Omental fat pad (tissue), 4 donors: ENCODE measurements around the gene FAR1. TPM values are rescaled to one million over a fixed set of nuclear protein-coding genes. Genes with fewer than 3 reads are reported as not detected.

ENCODE experiments used
- ATAC-seq: fragments of 150-250 bp; one replicate; pipeline ENCODE4 v1.9.1; 2016; ENCODE audit warnings: mild to moderate bottlenecking, moderate library complexity; ENCODE audit not compliant: low FRiP score
- DNase-seq: peaks from one replicate; pipeline ENCODE4 v3.0.0-alpha.2; 2019; ENCODE audit warnings: low spot score
- small RNA-seq: library from RNA; depleted of rRNA; stranded (forward); fragments of <200 nt; gene quantifications from one replicate; pipeline ENCODE3, GENCODE V24; 2016
- total RNA-seq, 4 donors: library from RNA; depleted of rRNA; stranded (reverse); fragments of >200 nt; gene quantifications; one replicate each; pipeline ENCODE4 v1.1.0, GENCODE V29; 2016
- TF ChIP-seq, protein P1 (sequence below), 3 donors: fragments of 450-650 bp; IDR thresholded peaks; one replicate each; pipeline ENCODE4 v1.5.1; 2016 to 2017; ENCODE audit warnings: antibody characterized with exemption in 3 of 3, mild to moderate bottlenecking in 3 of 3, moderate library complexity in 2 of 3

Gene FAR1
- total RNA-seq, 4 donors from 2014 or later, result 35.4 to 56.8 (median 45.4) TPM

DNA sequence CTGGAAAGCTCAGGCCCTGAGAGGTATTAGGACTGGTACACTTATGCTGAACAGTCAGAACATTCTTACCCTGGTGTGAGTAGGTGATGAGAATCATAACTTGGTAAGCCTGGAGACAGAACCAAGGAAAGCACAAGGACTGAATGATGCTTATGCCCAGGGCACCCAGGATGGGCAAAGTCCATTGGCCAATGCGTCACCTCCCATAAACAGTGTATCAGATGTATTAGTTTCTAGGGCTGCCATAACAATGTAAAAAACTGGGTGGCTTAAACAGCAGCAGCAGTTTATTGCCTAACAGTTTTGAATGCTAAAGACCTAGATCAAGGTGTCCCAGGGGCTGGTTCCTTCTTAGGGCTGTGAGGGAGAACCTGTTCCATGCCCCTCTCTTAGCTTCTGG is 107.0 kb downstream of the FAR1 start:
- ATAC-seq (no peak), DNase-seq (no peak)
- TF ChIP-seq, protein P1, sequence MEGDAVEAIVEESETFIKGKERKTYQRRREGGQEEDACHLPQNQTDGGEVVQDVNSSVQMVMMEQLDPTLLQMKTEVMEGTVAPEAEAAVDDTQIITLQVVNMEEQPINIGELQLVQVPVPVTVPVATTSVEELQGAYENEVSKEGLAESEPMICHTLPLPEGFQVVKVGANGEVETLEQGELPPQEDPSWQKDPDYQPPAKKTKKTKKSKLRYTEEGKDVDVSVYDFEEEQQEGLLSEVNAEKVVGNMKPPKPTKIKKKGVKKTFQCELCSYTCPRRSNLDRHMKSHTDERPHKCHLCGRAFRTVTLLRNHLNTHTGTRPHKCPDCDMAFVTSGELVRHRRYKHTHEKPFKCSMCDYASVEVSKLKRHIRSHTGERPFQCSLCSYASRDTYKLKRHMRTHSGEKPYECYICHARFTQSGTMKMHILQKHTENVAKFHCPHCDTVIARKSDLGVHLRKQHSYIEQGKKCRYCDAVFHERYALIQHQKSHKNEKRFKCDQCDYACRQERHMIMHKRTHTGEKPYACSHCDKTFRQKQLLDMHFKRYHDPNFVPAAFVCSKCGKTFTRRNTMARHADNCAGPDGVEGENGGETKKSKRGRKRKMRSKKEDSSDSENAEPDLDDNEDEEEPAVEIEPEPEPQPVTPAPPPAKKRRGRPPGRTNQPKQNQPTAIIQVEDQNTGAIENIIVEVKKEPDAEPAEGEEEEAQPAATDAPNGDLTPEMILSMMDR (IDR thresholded peaks at IDR 0.05), result no peak

DNA sequence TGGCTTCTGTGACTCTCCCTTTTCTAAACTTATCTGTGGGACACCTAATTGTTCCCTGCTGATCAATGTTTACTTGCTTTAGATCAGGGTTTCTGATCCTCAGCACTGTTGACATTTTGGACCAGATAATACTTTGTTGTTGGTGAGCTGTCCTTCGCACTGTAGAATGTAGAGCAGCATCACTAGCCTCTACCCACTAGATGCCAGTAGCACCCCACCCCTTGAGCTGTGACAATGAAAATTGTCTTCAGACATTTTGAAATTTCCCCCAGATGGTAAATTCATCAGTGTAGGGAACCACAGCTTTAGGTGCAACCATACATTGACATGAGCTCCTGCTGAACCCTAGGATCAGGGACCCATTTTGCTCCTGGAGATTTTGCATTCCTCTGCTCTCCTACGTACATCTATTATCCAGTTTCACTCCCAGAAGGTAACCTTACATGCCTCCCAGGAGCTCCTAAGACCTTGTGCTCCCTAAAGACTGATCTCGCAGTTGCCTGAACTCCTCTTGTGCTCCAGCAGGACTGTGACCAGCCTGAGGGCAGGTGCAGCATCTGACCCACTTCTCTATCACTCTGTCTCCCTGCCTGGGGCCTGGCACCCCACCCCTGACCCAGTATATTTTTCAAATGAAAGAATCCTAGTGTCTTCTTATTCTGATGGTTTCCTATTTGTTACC is 107.8 kb downstream of the FAR1 start:
- DNase-seq (no peak), ATAC-seq (no peak)
- TF ChIP-seq, protein P1 (IDR thresholded peaks at IDR 0.05), result no peak

DNA sequence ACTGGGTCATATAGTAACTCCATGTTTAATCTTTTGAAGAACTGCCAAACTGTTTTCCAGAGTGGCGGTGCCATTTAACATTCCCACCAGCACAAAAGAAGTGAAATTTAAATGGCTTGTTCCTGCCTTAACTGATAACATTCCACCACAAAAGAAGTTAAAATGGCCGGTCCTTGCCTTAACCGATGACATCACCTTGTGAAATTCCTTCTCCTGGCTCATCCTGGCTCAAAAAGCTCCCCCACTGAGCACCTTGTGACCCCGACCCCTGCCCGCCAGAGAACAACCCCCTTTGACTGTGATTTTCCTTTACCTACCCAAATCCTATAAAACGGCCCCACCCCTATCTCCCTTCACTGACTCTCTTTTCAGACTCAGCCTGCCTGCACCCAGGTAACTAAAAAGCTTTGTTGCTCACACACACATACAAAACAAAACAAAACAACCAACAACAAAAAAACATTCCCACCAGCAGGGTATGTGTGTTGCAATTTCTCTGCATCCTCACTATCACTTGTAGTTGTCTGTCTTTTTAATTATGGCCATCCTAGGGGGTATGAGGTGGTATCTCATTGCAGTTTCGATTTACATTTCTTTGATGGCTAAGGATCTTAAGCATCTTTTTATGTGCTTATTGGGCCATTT is 109.0 kb downstream of the FAR1 start:
- DNase-seq (no peak), ATAC-seq (no peak)
- TF ChIP-seq, protein P1 (IDR thresholded peaks at IDR 0.05), result no peak

DNA sequence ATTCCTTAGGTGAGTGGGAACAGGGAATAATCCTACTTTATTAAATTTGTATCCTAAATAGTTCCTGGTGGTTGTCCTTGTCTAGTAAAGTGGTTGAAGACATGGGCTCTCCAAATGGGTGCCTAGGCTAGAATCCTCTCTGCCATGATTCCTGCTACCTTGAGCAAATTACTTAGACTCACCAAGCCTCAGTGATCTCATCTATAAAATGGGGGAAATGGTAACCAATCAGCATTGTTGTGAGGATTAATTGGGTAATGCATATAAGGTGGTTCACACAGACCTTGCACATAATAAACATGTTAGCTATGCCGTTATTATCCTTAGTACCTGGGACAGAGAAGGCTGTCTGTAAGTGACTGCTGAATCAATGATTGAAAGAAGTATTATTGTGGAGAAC is 109.9 kb downstream of the FAR1 start:
- TF ChIP-seq, protein P1 (IDR thresholded peaks at IDR 0.05), result no peak
- DNase-seq, result no peak
- no peak for ATAC-seq

DNA sequence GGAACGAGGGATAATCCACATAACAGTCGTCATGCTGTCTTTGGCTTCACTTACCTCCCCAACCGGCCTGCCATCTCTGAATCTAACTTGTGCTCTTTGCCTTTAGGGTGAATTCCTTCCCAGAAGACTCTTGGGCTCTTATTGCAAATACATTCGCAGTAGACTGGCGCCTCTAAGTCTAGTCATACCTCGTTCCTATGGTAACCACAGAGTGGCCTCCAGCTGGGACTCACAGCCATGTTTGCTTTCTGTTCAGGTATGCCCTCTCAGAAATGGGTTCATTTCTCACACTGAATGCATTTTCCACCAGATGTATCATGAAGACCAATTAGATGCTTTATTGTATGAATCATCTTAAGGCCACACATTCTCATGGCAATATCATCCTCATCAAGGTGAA is 112.7 kb downstream of the FAR1 start:
- ATAC-seq, result no peak
- TF ChIP-seq, protein P1 (IDR thresholded peaks at IDR 0.05), result no peak
- DNase-seq, result no peak

Small RNAs within 50 kb of the gene (small RNA-seq; reads per million reads assigned to genes)
- gene AC013828.1 (not detected), gene RF00019 (not detected), gene RPL39P26 (not detected)

Other genes with a start within 250 kb of the FAR1 start
- 10 to 100 TPM; 21.1 to 38.9 (median 24.2) TPM for gene BTBD10, start 205.4 kb upstream of the FAR1 start, total RNA-seq
- not detected for gene PTH, start 172.7 kb upstream of the FAR1 start, total RNA-seq